Activated naive CD4-positive, alpha-beta T cell treated with anti-CD3 and anti-CD28 coated beads, Interleukin-2, amount 10 ng/mL, durations not matched to agents 7 days and 5 days (primary cell): ENCODE measurements around the gene FABP7.

Experiments
- CTCF ChIA-PET: fragments of 350-600 bp; sonication (Branson Sonifier 250); formaldehyde crosslinking; loops from one replicate; lab custom pipeline; 2021; ENCODE audit warnings: antibody characterized with exemption; lab: Charles Lee
- DNase-seq: peaks from one replicate; pipeline ENCODE4 v3.0.0-alpha.2; 2020
- H3K27ac Mint-ChIP-seq: one replicate; pipeline ENCODE4 v1.8.0; 2021; ENCODE audit warnings: mild to moderate bottlenecking, moderate library complexity, mixed read lengths
- H3K27me3 Mint-ChIP-seq: one replicate; pipeline ENCODE4 v1.8.0; 2021; ENCODE audit warnings: mild to moderate bottlenecking, mixed read lengths
- H3K36me3 Mint-ChIP-seq: one replicate; pipeline ENCODE4 v1.8.0; 2021; ENCODE audit warnings: mixed read lengths
- H3K4me1 Mint-ChIP-seq: one replicate; pipeline ENCODE4 v1.8.0; 2021; ENCODE audit warnings: mixed read lengths
- H3K4me3 Mint-ChIP-seq: one replicate; pipeline ENCODE4 v1.8.0; 2021; ENCODE audit warnings: mild to moderate bottlenecking, moderate library complexity, mixed read lengths
- H3K9me3 Mint-ChIP-seq: one replicate; pipeline ENCODE4 v1.8.0; 2021; ENCODE audit warnings: mixed read lengths

Gene FABP7

DNA sequence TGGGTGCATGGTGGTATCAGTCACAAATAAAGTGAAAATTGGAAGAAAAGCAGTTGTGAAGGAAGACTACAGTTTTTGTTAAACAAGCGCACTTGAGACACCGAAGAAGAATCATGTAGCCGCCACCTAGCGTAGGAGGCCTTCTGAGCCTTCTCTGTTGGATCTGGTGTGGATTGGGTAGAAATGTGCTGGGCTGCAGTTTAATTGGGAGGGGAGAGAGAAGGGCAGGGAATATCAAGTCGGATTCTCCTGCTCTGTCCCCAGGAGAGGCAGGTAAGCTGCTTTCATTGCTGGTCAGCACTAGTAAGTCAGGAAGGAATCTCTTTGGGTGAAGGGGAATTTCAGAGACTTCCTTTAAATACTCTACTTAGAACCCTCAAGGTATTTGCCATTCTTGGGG lies 1.2 kb upstream of the FABP7 start:
- H3K4me1 Mint-ChIP-seq = no peaks in the 10 kb centered on the region
- H3K27me3 Mint-ChIP-seq = peaks cover 9% of the 10 kb centered on the region
- H3K9me3 Mint-ChIP-seq = no peaks in the 10 kb centered on the region
- CTCF ChIA-PET = no interaction called here
- no peaks in the 10 kb centered on the region for H3K36me3 Mint-ChIP-seq
- no peak overlapping the region for H3K27ac Mint-ChIP-seq
- DNase-seq = no peak
- H3K4me3 Mint-ChIP-seq = no peak overlapping the region

DNA sequence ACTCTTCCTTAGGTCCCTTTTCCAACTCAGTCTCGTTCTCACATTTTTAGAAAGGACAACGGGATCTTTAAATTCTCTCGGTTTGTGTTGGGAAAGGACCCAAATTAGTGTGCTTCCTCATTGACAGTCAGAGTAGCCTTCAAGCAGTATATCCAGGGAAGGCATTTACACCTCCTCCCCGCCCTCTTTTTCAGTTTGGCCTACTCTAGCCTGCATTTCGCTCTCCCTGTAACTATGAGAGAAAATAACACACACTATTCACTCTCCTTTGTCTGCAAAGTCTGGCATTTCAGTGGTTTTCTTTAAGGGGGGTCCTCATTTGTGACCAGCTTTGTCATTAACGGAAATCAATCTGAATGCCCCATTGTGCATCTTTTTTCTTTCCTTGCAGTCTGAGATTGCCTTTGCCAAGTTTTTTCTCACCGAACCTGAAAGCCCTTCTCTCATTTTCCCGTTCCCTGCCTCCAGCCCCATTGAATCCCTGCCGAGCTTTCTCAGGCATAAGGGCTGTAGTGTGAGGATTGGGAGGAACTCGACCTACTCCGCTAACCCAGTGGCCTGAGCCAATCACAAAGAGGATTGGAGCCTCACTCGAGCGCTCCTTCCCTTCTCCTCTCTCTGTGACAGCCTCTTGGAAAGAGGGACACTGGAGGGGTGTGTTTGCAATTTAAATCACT lies 393 bp upstream of the FABP7 start:
- no peak overlapping the region for H3K4me3 Mint-ChIP-seq
- CTCF ChIA-PET = interaction anchor here (1.5 kb wide), 1 partner anchor 35 kb away, joined by 3 read pairs; no protein-coding TSS in a partner anchor
- DNase-seq = no peak
- H3K27me3 Mint-ChIP-seq = peaks cover 14% of the 10 kb centered on the region
- H3K36me3 Mint-ChIP-seq = no peaks in the 10 kb centered on the region
- H3K9me3 Mint-ChIP-seq = no peaks in the 10 kb centered on the region
- H3K27ac Mint-ChIP-seq = no peak overlapping the region
- H3K4me1 Mint-ChIP-seq = no peaks in the 10 kb centered on the region

DNA sequence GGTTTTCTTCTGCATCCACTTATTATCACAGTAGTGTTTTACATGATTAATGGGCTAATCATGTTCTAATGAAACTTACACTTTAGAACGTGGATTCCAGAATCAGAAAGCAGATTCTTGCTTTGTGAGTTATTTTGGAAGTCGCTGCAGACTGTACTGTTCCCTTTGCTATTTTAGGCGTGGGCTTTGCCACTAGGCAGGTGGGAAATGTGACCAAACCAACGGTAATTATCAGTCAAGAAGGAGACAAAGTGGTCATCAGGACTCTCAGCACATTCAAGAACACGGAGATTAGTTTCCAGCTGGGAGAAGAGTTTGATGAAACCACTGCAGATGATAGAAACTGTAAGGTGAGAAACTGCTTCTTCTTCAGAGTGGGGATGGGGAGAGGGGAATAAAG lies 598 bp downstream of the FABP7 start:
- H3K4me1 Mint-ChIP-seq = no peaks in the 10 kb centered on the region
- no peaks in the 10 kb centered on the region for H3K9me3 Mint-ChIP-seq
- DNase-seq = no peak
- no peak overlapping the region for H3K27ac Mint-ChIP-seq
- peaks cover 14% of the 10 kb centered on the region for H3K27me3 Mint-ChIP-seq
- CTCF ChIA-PET = interaction anchor here (1.5 kb wide), 1 partner anchor 36 kb away, joined by 3 read pairs; no protein-coding TSS in a partner anchor
- no peak overlapping the region for H3K4me3 Mint-ChIP-seq
- no peaks in the 10 kb centered on the region for H3K36me3 Mint-ChIP-seq

DNA sequence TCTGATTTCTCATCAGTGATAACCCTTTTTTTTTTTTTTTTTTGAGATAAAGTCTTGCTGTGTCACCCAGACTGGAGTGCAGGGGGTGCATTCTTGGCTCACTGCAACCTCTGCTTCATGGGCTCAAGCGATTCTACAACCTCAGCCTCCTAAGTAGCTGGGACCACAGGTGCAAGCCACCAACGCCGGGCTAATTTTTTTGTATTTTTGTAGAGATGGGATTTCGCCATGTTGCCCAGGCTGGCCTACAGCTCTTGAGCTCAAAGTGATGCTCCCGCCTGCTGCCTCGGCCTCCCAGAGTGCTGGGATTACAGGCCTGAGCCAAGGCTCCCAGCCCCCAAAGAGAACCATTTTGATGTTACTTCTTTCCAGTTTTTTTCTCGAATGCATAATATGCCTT lies 2.2 kb downstream of the FABP7 start:
- H3K27me3 Mint-ChIP-seq = peaks cover 27% of the 10 kb centered on the region
- H3K4me3 Mint-ChIP-seq = no peak overlapping the region
- no peaks in the 10 kb centered on the region for H3K4me1 Mint-ChIP-seq
- no peak overlapping the region for H3K27ac Mint-ChIP-seq
- CTCF ChIA-PET = no interaction called here
- no peaks in the 10 kb centered on the region for H3K36me3 Mint-ChIP-seq
- no peak for DNase-seq
- no peaks in the 10 kb centered on the region for H3K9me3 Mint-ChIP-seq

DNA sequence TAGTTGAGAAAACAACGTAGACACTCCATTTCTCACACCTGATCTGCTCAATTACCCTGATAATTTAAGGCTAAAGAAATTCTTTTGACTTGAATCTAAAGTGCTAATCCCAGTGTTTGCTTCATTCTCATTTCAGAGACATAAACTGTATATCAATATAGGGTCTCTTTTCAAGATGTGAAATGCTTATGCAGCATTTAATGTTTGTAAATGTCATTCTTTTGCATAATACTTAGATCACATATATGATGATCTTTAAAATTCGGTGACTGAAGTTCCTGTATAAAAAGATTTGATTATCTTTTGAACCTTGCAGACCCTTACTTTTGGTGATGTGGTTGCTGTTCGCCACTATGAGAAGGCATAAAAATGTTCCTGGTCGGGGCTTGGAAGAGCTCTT lies 3.9 kb downstream of the FABP7 start:
- no peak overlapping the region for H3K4me3 Mint-ChIP-seq
- H3K27me3 Mint-ChIP-seq = peaks cover 44% of the 10 kb centered on the region

DNA sequence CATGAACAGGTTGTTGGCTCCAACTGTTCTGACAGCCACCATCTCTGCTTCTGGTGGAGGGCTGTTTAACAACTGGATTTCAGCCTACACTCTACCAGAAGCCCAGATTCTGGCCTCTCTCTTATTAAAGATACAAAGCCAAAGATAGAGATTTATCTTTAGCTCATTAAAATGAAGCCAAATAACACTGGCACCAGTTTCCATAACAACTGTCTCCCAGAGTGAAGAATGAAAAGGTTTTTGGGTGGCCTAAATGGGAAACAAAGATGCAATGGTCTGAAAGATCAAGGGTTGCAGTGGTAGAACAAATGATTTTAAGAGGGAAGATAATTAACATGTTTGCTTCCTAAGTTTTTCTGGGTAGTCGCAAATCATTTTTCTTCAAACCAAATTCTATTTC lies 6.4 kb downstream of the FABP7 start:
- Mint-ChIP-seq H3K4me3 (no peak overlapping the region), H3K9me3 (no peaks in the 10 kb centered on the region), H3K27me3 (peaks cover 63% of the 10 kb centered on the region), H3K36me3 (no peaks in the 10 kb centered on the region), H3K27ac (no peak overlapping the region), H3K4me1 (peaks cover 15% of the 10 kb centered on the region)
- DNase-seq = no peak
- CTCF ChIA-PET = interaction anchor here (1.2 kb wide), 1 partner anchor 53 kb away, joined by 4 read pairs; no protein-coding TSS in a partner anchor

More for the DNA sequence above, 3.9 kb downstream of the FABP7 start:
- no peak for DNase-seq
- no peaks in the 10 kb centered on the region for H3K4me1 Mint-ChIP-seq
- H3K36me3 Mint-ChIP-seq = no peaks in the 10 kb centered on the region
- CTCF ChIA-PET = no interaction called here
- no peaks in the 10 kb centered on the region for H3K9me3 Mint-ChIP-seq
- no peak overlapping the region for H3K27ac Mint-ChIP-seq

DNA sequence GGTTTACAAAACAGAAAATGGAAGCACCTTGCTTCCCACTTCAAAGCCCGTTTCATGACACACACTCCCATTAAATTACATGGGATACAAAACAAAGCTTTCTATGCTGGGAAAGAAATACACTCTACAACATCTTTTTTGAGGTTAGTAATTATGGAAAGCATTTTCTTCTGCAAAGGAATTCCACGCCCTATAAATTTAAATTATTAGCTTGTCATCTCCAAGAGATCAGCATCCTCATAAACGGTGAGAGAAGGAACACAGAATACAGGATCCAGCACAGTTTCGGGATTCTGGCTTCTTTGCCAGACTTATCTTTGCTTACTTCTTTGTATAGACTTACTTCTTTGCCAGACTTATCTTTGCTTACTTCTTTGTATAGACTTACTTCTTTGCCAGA lies 8.2 kb downstream of the FABP7 start:
- no peaks in the 10 kb centered on the region for H3K9me3 Mint-ChIP-seq
- no peaks in the 10 kb centered on the region for H3K36me3 Mint-ChIP-seq
- H3K27me3 Mint-ChIP-seq = peaks cover 71% of the 10 kb centered on the region
- no peak for DNase-seq
- no peak overlapping the region for H3K27ac Mint-ChIP-seq
- peaks cover 15% of the 10 kb centered on the region for H3K4me1 Mint-ChIP-seq
- no peak overlapping the region for H3K4me3 Mint-ChIP-seq
- CTCF ChIA-PET = no interaction called here

DNA sequence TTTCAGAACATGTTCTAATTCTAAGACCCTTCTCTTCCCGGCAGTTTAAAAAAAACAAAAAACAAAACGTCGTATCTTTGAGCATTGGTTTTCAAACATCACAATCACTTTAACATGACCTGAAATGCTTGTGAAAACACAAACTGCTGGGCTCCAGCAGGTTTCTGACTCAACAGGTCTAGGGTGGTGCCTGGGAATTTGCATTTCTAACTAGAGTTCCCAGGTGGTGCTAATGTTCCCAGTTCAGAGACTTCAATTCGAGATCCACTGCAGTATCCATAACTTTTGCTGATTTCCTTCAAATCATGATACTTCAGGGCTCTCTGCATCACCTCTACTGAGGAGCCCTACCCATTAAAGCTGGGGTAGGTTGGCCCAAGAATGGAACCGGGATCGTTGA lies 8.7 kb downstream of the FABP7 start:
- Mint-ChIP-seq H3K4me1 (peaks cover 15% of the 10 kb centered on the region), H3K27me3 (peaks cover 73% of the 10 kb centered on the region), H3K27ac (no peak overlapping the region), H3K4me3 (no peak overlapping the region), H3K36me3 (no peaks in the 10 kb centered on the region), H3K9me3 (no peaks in the 10 kb centered on the region)
- CTCF ChIA-PET = interaction anchor here (1.7 kb wide), 1 partner anchor 10 kb away, joined by 10 read pairs; no protein-coding TSS in a partner anchor
- no peak for DNase-seq

DNA sequence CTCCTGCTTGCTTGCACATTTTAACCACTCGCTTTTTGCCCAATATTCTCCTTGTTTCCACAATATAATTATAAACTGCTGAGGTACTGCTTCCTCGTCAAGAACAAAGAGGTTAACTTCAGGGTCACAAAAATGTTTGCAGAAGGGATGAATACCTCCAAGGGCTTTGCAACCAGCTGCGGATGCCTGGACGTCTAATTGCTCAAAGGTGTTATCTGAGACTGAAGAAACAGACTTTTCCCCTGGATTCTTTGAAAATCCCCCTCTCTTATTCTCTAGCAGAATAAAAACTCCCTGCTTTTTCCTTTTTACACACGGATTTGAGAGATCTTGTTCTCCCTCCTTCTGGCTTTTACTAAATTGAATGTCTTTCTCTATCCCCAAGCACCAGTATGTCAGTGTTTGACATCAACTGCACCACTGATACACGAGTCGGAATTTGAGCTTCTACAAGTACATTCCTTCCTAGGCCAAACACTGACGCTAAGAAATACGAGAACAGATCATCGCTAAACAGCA lies 9.2 kb downstream of the FABP7 start:
- Mint-ChIP-seq H3K4me3 (peak overlapping the region; percentile 72), H3K27ac (no peak overlapping the region), H3K9me3 (no peaks in the 10 kb centered on the region), H3K27me3 (peaks cover 69% of the 10 kb centered on the region), H3K36me3 (no peaks in the 10 kb centered on the region), H3K4me1 (peaks cover 15% of the 10 kb centered on the region)
- CTCF ChIA-PET = interaction anchor here (1.4 to 1.7 kb wide), 2 partner anchors 10 to 50 kb away, joined by 6 to 10 read pairs; no protein-coding TSS in a partner anchor
- no peak for DNase-seq

DNA sequence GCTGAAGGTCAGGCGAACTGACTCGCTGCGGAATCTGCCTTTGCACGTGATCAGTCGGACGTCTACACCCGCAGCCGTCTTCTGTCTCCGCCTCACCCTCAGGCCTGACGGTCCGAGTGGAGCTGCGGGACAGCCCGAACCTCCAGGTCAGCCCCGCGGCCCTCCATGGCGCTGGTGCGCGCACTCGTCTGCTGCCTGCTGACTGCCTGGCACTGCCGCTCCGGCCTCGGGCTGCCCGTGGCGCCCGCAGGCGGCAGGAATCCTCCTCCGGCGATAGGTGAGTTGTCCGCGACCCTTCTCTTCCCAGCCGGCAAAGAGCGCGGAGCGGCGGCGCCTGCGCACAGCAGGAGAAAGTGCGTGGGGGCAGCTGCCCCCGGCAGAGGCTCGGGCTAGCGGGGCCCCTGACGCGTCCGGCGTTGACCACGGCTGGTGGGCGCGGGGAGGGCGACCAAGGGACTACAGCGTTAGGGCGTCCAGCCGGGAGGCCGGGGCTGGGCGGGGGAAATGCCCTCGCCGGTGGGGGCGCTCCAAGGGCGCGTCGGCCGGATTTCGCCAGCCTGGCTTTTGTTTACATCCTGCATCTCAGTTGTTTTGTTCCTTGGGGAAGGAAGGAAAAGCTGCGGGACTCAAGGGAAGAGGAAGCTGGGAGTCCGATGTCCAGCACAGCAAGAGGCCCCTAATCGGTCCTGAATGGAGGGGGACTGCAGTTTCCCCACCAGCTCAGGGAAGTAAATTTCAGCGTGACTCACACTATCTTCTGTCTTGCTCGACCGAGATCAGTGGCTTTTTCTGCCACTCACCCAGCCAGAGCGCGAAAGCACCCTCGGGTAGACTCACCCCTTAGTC lies 9.9 kb downstream of the FABP7 start, which contains the start of gene SMPDL3A:
SMPDL3A (plus strand) TSS at position 77 of the 846 bp plus-strand sequence; CDS start at position 166, 89 bp downstream.
- Mint-ChIP-seq H3K27ac (no peak within 1 kb of the TSS), H3K9me3 (no peaks in the 10 kb centered on the region), H3K4me3 (peak within 1 kb of the TSS; percentile 72), H3K36me3 (no peaks in the 10 kb centered on the region), H3K4me1 (peaks cover 15% of the 10 kb centered on the region), H3K27me3 (peaks cover 68% of the 10 kb centered on the region)
- DNase-seq = peak; percentile 30
- CTCF ChIA-PET = interaction anchor here (0.9 to 1.7 kb wide), 4 partner anchors 9 to 50 kb away, joined by 3 to 10 read pairs (median 7); no protein-coding TSS in a partner anchor

DNA sequence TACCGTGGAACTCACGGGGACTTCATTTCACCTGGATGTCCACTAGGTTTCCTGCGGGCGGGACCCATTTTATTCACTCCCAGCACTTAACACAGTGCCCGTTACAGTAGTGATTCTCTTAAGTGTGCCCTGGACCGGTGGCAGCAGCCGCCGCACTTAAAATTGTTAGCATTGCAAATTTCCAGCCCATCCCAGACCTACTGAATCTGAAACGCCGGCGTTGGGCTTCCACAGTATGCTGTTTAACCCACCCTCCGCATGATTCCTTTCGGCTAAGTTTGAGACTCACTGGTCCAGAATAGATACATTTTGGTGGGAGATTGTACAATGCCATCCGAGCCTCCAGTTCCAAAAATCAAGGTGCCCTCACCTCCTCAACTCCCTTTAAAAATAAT lies 10.5 kb downstream of the FABP7 start:
- CTCF ChIA-PET = interaction anchor here (0.9 to 1.7 kb wide), 5 partner anchors 9 to 49 kb away, joined by 3 to 10 read pairs (median 6); no protein-coding TSS in a partner anchor
- Mint-ChIP-seq H3K4me3 (peak overlapping the region; percentile 72), H3K27me3 (peaks cover 68% of the 10 kb centered on the region), H3K27ac (no peak overlapping the region), H3K36me3 (no peaks in the 10 kb centered on the region), H3K9me3 (no peaks in the 10 kb centered on the region), H3K4me1 (peaks cover 15% of the 10 kb centered on the region)
- DNase-seq = peak; percentile 21

DNA sequence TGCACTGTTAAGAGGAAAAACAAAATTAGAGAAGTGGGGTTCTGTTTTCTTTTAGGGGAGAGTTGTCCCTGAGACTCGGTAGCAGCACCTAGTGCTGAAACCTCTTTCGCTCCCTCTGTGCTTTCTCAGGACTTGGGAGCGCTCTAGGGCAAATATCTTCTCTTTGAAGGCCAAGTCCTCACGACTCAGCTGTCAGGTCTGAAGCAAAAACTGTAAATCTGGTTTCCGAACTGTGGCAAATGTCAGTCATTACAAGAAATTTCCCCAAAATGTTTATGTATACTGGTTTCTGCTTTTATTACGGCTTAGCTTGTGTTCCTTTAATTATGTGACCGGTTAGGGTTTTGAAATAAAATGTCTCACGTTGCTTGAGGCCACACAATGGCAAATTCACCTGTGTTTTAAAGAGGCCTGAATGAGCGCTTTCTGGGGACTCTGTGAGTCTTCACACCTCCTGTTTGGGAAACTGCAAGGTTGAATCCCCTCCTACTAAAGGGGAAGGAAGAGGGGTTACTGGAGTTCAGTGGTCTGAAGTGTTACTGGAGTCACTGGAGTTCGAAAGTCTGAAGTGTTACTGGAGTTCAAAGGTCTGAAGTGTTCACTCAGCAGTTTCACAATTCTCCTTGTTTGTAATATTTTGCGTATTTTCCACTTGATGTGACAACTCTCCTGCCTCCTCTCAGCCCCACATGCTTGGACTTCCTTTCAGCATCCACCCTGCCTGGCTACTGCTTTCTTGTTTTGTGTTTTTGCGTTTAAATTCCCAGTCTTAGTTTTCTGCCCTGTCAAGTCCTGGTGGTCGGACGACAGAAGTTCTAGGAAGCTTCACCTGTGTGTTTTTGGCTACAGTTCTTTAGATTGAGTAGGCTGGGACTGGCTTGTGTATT lies 11.2 kb downstream of the FABP7 start:
- no peak overlapping the region for H3K27ac Mint-ChIP-seq
- no peak for DNase-seq
- peak overlapping the region; percentile 72 for H3K4me3 Mint-ChIP-seq
- CTCF ChIA-PET = interaction anchor here (0.9 kb wide), 1 partner anchor 48 kb away, joined by 3 read pairs; no protein-coding TSS in a partner anchor
- peaks cover 66% of the 10 kb centered on the region for H3K27me3 Mint-ChIP-seq
- no peaks in the 10 kb centered on the region for H3K9me3 Mint-ChIP-seq
- H3K36me3 Mint-ChIP-seq = no peaks in the 10 kb centered on the region
- peaks cover 15% of the 10 kb centered on the region for H3K4me1 Mint-ChIP-seq

DNA sequence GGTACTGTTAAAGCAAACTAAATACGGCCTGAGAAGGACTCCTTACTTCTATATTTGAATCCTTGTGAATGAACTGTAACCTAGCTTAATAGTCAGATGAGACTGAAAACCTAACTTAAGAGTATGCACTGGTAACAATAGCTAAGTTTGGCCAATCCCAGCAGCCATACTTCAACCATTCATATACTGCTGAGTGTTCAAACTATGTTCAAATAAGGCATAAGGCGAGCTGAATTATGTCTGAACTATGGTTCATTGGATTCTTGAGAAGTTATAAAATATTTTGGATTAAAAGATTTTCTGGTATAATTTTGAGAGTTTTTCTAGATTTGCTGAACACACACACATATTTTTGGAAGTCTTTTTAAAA lies 11.8 kb downstream of the FABP7 start:
- H3K27ac Mint-ChIP-seq = no peak overlapping the region
- CTCF ChIA-PET = no interaction called here
- H3K27me3 Mint-ChIP-seq = peaks cover 59% of the 10 kb centered on the region

More for the DNA sequence above, 11.8 kb downstream of the FABP7 start:
- no peak overlapping the region for H3K4me3 Mint-ChIP-seq
- peaks cover 15% of the 10 kb centered on the region for H3K4me1 Mint-ChIP-seq
- no peaks in the 10 kb centered on the region for H3K36me3 Mint-ChIP-seq
- DNase-seq = no peak
- H3K9me3 Mint-ChIP-seq = no peaks in the 10 kb centered on the region
